MG63 (cell line): ENCODE results near the gene MESP1. TPM values are rescaled to one million over a fixed set of nuclear protein-coding genes. Genes with fewer than 3 reads are reported as not detected.

Experiments used
- DNase-seq: peaks from one replicate; pipeline ENCODE4 v3.0.0-alpha.2; 2020
- H3K27me3 ChIP-seq: fragments of 250-450 bp; sonication (Bioruptor Pico); 2 replicates; pipeline ENCODE4 v1.5.1; 2020; ENCODE audit warnings: mild to moderate bottlenecking, moderate library complexity
- H3K36me3 ChIP-seq: fragments of 250-450 bp; sonication (Bioruptor Pico); 2 replicates; pipeline ENCODE4 v1.5.1; 2020; ENCODE audit warnings: mild to moderate bottlenecking, moderate library complexity
- H3K4me3 ChIP-seq: fragments of 250-450 bp; sonication (Bioruptor Pico); 2 replicates; pipeline ENCODE4 v1.5.1; 2020; ENCODE audit warnings: mild to moderate bottlenecking, moderate library complexity
- H3K9me3 ChIP-seq: fragments of 250-450 bp; sonication (Bioruptor Pico); 2 replicates; pipeline ENCODE4 v1.5.1; 2020; ENCODE audit warnings: mild to moderate bottlenecking, moderate library complexity
- total RNA-seq: library from RNA; depleted of rRNA; stranded (reverse); fragments of >200 nt; shearing (Covaris generic); gene quantifications from 2 replicates; pipeline ENCODE4 v1.2.3, GENCODE V29; 2014; ENCODE audit warnings: low replicate concordance

MESP1 gene
- total RNA-seq, 1 experiment from 2014 or later: 2.2 TPM

DNA sequence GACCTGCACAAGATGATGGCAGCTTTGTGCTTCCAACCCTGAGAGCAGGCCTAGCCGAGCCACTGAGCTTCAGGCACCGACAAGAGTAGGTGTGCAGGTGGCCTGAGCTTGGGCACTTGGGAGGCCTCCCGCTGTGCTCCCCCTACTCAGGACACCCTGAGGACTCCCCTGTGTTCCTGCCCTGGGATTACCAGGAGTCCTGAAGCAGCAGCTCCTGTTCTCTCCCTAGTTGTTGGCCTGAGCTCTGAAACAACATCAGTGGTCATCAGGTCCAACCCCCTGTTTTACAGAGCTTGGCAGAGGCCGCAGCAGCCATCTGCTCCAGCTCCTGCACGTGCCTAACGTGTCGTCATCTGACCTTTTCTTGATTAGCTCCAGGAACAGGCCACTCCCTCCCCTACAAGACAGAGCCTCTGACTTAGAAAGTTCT lies 17.0 kb upstream of the MESP1 start:
- Histone ChIP-seq H3K9me3 (no peaks in the 10 kb centered on the region), H3K36me3 (no peaks in the 10 kb centered on the region), H3K27me3 (no peaks in the 10 kb centered on the region), H3K4me3 (no peak overlapping the region)
- DNase-seq: peak; percentile 91

DNA sequence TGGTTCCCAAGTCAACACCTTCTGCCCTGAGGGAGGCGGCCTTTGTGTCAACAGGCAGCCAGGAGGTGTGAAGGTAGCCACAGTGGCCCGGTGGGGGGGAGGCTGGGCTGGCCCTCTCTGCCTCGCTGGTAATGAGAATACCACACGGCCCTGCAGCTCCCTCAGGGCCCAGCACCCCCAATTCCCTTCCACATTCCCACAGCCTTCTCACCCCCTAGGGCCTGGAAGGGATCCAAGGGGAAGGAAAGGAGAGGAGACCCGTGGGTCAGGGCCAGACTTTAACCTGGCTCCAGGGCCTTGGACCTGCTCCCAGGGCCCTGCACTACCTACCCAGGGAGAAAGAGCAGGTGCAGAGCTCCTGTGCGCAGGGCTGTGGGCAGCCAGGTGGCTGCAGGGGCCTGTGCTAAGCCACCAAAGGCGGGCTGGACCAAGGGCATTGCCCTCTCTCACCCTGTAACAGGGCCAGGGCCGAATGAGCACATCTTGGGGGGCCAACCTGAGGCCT lies 16.4 kb upstream of the MESP1 start:
- no peak for DNase-seq
- Histone ChIP-seq H3K9me3 (no peaks in the 10 kb centered on the region), H3K4me3 (no peak overlapping the region), H3K36me3 (no peaks in the 10 kb centered on the region), H3K27me3 (no peaks in the 10 kb centered on the region)

DNA sequence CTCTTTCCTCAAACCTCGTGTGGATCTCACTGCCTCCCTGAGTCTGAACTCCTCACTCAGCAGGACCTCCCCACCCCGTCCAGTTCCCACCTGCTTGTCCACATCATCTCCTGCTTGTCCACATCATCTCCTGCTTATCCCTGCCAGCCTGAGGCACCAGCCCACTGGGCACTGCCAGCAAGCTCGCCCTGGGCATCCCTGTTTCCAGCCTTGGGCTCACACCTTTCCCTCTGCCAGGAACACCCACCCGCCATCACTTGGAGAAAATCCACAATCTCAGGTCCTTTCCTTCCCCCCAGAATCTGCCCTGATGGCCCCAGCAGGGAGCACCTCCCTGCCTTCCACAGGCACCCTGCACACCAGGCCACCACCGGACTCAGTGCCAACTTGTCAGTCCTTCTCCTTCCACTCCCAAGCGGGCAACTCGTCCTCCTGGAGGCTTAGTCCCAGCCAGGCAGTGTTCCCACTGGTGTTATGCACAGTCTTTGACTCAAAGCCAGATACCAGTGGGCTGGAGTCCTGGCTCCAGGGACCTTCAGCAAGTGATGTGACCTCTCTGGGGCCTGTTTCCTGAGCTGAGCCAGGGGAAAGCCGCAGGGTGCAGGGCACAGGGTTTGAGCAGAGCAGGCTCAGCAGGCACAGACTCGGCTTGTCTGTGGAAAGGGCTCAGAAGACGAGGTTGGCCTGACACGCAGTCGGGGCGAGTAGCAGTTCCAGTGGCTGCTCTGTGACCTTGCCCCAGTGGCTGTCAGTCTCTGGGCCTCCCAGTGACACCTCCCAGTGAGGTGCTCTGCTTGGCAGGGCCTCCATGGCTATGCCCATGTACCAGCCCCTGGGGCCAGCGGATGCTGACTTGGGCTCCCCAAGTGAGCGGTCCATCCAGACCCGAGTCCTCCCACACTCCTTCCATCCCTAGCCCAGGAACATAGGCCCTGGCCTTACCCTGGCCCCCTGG lies 15.6 kb upstream of the MESP1 start:
- Histone ChIP-seq H3K36me3 (no peaks in the 10 kb centered on the region), H3K27me3 (no peaks in the 10 kb centered on the region), H3K4me3 (no peak overlapping the region), H3K9me3 (no peaks in the 10 kb centered on the region)
- peak; percentile 51 for DNase-seq

DNA sequence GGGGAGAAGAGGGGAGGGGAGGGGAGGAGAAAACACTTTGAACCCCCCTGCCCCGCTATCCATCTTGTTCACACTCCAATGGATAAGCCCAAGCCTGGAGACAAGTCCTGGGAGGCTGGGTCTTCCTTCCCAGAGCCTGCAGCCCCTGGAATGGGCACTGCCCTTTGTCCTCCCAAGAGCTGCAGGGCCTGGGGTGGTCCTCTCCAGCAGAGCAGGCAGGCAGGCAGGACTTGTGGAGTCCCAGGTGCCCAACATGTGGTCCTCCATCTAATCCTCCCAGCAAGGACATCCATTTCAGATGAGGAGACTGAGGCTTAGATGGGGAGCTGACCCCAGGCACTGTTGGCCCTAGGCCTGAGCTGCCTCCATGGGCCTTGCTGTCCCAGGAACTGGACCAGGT lies 14.6 kb upstream of the MESP1 start:
- no peak for DNase-seq
- Histone ChIP-seq H3K36me3 (no peaks in the 10 kb centered on the region), H3K9me3 (no peaks in the 10 kb centered on the region), H3K4me3 (no peak overlapping the region), H3K27me3 (no peaks in the 10 kb centered on the region)

DNA sequence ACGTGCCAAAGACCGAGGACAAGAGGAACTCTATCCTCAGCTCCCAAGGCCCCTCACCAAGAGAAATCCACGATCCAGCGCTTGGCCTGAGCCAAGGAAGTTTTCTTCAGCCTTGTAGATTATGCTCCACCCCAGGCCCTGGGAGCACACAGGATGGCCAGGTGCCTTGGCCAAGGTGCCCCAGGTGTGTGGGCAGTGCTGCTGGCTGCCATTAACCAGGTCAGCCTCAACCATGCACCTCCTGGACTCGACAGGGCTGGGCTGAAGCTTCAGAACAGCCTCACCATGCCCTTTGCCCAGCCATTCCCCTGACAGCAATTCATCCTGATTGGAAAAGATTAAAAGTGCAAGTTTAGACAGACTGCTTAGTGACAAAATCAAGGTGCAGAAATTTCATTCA lies 10.9 kb upstream of the MESP1 start:
- DNase-seq: no peak
- H3K4me3 ChIP-seq: no peak overlapping the region
- H3K27me3 ChIP-seq: no peaks in the 10 kb centered on the region
- no peaks in the 10 kb centered on the region for H3K9me3 ChIP-seq
- H3K36me3 ChIP-seq: no peaks in the 10 kb centered on the region

DNA sequence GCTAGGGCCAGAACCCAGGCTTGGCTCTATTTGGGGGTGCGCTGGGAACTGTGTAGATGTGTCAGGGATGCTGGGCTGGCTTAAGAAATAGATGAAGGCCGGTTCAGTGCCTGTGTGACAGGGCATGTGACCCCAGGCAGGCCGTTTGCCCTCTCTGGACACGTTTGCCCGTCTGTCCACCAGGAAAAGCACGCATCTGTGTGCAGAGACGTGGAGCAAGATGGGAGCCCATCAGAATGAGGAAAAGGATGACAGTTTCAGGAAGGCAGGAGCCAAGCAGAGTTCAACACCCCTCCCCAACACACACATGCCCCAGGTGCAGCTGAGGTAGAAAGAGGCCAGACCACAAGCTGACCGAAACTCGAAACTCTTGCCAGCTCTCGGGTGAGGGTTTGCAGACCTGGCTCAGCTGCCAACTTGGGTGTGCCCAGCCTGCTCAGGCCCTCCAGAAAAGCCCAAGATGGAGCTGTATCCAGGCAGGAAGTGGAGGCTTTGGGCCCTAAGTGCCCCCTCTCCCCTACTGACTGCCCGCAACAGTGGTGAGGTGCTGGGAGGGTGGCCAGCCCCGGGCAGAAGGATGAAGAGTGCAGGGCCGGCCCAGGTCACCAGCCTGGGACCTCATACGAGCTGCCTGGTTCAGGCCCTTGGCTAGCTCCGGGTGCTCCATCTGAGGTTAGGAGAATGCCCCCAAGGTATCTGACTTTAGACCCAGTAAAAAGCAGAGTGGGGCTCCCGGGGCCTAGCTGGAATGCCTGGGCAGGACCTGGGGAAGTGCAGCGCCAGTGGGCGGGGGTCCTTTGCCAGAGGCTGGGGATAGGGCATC lies 10.2 kb upstream of the MESP1 start:
- DNase-seq: peak; percentile 56
- H3K36me3 ChIP-seq: no peaks in the 10 kb centered on the region
- no peaks in the 10 kb centered on the region for H3K27me3 ChIP-seq
- H3K4me3 ChIP-seq: no peak overlapping the region
- no peaks in the 10 kb centered on the region for H3K9me3 ChIP-seq

DNA sequence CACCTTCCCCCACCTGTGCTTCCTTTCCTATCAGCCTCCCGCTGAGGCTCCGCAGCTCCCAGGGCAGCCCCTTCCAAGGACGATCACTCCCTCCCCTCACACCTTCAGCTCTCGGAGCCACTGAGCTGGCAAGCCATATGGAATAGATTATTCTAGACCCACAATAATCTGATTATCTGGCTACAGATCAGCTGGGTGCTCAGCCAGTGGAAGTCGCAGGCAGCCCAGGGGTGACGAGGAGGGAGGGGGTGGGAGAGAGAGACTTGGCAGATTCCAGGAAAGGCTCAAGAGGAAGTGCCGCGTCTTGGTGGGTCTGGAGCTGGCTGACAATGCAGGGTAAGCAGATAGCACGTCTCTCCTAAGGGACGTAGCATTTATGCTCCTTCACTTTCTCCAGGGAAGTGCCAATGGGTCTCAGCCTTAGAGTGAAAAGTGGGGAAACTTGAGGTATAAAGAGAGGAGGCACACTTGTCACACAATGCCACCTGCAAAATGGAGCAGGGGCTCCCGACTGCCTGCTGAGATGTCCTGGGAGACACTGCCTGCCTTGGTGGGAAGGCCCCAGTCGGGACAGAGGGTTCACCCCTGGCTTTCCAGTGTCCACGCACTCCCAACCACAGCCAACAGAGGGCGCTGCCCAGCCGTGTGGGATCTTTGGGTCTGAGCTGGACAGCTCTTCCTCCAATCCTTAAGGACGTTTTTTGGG lies 9.4 kb upstream of the MESP1 start:
- no peaks in the 10 kb centered on the region for H3K36me3 ChIP-seq
- H3K4me3 ChIP-seq: no peak overlapping the region
- DNase-seq: peak; percentile 69
- no peaks in the 10 kb centered on the region for H3K27me3 ChIP-seq
- H3K9me3 ChIP-seq: no peaks in the 10 kb centered on the region

DNA sequence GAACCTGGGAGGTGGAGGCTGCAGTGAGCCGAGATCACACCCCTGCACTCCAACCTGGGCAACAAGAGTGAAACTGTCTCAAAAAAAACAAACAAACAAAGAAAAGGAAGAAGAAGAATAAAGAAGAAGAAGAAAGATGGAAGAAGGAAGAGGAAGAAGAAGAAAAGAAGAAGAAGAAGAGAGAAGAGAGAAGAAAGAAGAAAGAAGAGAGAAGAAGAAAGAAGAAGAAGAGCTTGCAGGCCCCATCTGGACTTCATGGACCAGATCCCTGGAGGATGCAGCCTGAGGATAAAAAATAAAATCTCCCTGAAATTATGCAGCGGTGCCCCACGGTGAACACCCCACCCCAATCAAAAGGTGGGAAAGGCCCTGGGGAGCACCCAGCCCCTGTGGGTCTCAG lies 8.8 kb upstream of the MESP1 start:
- no peak for DNase-seq
- Histone ChIP-seq H3K36me3 (no peaks in the 10 kb centered on the region), H3K4me3 (no peak overlapping the region), H3K9me3 (no peaks in the 10 kb centered on the region), H3K27me3 (no peaks in the 10 kb centered on the region)

DNA sequence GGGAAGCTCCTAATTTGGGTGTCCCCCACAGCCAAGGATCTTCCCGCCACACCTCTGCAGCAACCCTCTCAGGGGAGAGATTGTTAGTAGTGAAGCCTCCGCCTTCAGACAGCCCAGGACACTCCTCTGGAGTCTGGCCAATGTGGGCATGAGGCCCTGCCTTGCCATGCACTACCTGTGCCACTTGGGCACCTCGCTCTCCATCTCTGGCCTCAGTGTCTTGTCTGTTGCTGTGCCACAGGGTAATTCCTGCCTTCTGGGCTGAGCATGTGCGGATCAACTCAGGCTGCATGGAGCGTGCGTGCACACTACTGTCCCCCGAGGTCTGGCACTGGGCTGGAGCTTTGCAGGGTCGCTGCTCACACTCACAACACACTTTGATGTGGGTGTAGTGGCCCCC lies 7.9 kb upstream of the MESP1 start:
- no peaks in the 10 kb centered on the region for H3K36me3 ChIP-seq
- H3K9me3 ChIP-seq: no peaks in the 10 kb centered on the region
- H3K27me3 ChIP-seq: no peaks in the 10 kb centered on the region
- DNase-seq: no peak
- no peak overlapping the region for H3K4me3 ChIP-seq

DNA sequence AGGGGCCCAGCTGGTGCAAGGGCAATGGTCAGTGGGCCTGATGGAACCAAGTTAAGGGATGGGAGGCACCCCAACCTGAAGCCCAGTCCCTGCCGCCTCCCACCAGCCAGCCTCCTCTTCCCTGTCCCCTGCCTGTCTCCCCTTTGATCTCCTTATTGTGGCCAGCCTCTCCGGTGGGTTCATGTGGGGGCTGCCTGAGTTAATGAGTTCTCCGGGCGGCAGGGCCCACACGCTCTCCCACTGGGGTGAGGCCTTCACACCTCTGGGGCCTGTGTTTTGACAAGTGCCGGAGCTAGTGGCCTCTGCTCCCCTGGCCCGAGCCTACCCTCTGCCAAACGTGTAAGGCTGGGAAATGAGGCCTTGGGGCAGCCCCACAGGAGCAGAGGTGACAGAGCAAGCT lies 7.2 kb upstream of the MESP1 start:
- H3K36me3 ChIP-seq: no peaks in the 10 kb centered on the region
- no peaks in the 10 kb centered on the region for H3K9me3 ChIP-seq
- H3K27me3 ChIP-seq: no peaks in the 10 kb centered on the region
- no peak overlapping the region for H3K4me3 ChIP-seq
- no peak for DNase-seq

DNA sequence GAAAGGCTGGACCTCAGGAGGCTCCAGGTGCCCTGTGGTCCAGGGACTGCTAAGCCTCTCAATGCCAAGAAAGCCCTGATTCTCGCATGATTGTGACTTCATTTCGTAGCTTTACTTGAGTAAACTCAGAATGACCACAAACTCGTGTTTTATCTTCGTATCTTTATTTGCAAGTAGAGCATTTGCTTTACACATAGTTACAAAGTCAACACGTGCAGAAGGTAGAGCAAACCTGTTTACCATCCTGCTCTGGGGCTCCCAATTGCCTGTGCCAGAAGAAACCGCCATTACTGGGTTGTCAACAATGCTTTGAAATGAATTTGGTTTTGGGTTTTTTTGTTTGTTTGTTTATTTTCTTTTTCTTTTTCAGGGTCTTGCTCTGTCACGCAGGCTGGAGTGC lies 5.8 kb upstream of the MESP1 start:
- Histone ChIP-seq H3K36me3 (no peaks in the 10 kb centered on the region), H3K27me3 (no peaks in the 10 kb centered on the region), H3K4me3 (no peak overlapping the region), H3K9me3 (no peaks in the 10 kb centered on the region)
- no peak for DNase-seq

DNA sequence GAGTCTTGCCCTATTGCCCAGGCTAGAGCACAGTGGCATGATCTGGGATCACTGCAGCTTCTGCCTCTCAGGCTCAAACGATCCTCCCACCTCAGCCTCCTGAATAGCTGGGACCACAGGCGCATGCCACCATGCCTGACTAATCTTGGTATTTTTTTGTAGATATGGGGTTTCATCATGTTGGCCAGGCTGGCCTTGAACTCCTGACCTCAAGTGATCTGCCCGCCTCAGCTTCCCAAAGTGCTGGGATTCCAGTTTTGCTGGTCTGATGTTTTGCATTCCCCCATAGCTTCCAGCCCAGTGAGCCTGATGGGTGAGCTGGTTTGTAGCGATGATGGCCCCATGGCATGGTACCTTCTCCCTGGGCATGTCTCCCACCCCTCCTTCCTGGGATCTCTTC lies 4.7 kb upstream of the MESP1 start:
- Histone ChIP-seq H3K9me3 (no peaks in the 10 kb centered on the region), H3K4me3 (no peak overlapping the region), H3K36me3 (no peaks in the 10 kb centered on the region), H3K27me3 (no peaks in the 10 kb centered on the region)
- DNase-seq: no peak

DNA sequence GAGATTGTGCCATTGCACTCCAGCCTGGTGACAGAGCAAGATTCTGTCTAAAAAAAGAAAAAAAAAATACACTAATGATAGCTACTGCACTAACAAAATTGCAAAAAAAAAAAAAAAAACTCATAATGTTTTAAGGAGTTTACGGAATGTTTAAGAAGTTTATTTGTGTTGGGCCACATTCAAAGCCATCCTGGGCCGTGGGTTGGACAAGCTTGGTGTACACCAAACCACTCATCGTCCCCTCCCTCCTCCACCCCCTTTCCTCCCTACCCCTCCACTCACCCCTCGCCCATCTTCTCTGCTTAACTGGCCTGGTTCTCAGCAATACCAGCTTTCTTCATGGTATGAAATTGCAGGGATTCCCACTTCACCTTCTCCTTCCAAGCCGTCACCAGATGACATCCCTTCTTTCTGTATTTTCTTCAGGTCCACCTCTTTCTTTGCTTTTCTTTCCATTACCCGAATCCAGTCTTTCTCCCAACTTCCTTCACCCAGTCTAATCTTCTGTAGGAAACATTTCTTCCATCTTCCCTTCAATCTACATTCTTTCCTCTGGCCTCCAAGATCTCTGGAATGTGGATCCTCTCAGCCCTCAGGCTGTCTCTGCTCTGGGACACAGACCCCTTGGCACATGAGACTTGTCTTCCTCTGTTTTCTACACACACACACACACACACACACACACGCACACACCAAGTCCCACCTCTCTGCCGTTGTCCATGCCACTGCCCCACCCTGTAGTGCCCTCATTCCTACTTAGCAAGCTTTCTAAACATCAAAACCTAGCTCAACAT lies 3.5 kb upstream of the MESP1 start:
- H3K9me3 ChIP-seq: no peaks in the 10 kb centered on the region
- no peaks in the 10 kb centered on the region for H3K36me3 ChIP-seq
- DNase-seq: no peak
- no peak overlapping the region for H3K4me3 ChIP-seq
- no peaks in the 10 kb centered on the region for H3K27me3 ChIP-seq

DNA sequence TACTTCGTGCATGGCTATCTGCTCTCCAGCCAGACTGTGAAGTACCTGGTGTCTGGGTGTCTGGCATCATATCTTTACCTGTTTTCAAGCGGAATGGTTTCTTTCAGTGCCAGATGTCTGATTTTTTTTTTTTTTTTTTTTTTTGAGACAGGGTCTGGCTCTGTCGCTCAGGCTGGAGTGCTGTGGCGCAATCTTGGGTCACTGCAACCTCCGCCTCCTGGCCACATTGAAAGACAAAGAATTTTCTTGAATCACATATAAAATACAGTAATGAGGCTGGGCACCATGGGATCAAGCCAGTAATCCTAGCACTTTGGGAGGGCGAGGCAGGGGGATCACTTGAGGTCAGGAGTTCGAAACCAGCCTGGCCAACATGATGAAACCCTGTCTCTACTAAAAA lies 2.8 kb upstream of the MESP1 start:
- H3K27me3 ChIP-seq: no peaks in the 10 kb centered on the region
- H3K36me3 ChIP-seq: no peaks in the 10 kb centered on the region
- H3K4me3 ChIP-seq: no peak overlapping the region
- DNase-seq: no peak
- no peaks in the 10 kb centered on the region for H3K9me3 ChIP-seq

DNA sequence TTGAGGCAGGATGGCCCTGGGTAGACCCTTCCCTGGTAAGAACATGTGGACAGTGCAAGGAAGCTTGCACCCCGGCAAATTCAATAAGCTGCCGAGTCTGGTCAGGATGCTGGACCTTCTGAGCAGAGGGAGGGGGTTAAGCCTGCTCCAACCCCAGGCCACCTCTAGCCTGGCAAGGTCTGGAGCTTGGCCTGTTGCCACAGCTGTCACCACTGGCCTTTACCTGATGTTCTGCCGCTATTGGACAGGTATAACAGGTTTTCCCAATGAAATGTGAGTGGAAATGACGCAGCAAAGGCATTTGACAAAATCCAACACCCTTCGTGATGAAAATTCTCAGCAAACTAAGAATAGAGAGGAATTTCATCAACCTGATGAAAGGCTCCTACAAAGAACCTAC lies 699 bp upstream of the MESP1 start:
- DNase-seq: no peak

DNA sequence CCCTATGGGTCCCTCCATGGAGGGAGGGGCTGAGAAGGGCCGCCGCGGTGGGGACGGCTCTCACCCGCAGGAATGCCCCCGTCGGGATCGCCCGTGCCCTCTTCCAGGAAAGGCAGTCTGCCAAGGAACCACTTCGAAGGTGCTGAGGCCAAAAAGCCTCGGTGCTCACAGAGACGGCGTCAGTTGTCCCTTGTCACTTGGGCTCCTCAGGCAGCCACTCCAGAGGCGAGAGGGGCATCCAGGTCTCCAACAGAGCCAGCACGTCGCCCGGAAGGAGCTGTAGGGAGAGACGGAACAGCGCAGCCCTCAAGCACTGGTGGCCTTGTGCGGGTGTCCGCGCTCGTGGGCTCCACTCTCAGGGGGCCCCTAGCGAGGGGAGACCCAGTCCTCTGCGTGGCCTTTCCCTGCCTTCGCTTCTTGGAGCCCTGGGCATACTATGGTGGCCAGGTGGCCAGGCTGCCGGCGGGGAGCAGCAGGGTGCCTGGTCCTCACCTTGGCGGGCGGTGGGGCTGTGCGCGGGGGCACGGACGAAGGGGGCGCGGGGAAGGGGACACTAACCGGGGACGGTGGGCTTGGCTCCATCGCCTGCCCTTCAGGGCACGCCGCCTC lies 994 bp downstream of the MESP1 start:
- no peak for DNase-seq
- Histone ChIP-seq H3K9me3 (no peaks in the 10 kb centered on the region), H3K27me3 (no peaks in the 10 kb centered on the region), H3K4me3 (peak overlapping the region; percentile 62), H3K36me3 (no peaks in the 10 kb centered on the region)

More for the DNA sequence above, 699 bp upstream of the MESP1 start:
- Histone ChIP-seq H3K36me3 (no peaks in the 10 kb centered on the region), H3K27me3 (no peaks in the 10 kb centered on the region), H3K9me3 (no peaks in the 10 kb centered on the region), H3K4me3 (no peak overlapping the region)
